ENCODE data around the gene PI16.

The PI16 gene

GRCh38 chr6:37004044-37004980, 49.8 kb downstream of the PI16 start:
- H3K27me3 Mint-ChIP-seq (ENCODE audit: low read depth): no peaks in the 10 kb centered on the region
- H3K36me3 Mint-ChIP-seq (ENCODE audit: low read depth): no peaks in the 10 kb centered on the region
- H3K9me3 Mint-ChIP-seq: no peaks in the 10 kb centered on the region
- peak overlapping the region; percentile 11 to 66 (median 51) for H3K27ac Mint-ChIP-seq
- H3K4me1 Mint-ChIP-seq: peaks cover 10% of the 10 kb centered on the region
- no peak for TF ChIP-seq CTCF (IDR thresholded peaks at IDR 0.05; ENCODE audit: unreplicated experiment in 3 of 3)
- no peak overlapping the region for H3K4me3 Mint-ChIP-seq

GRCh38 chr6:37005061-37005810, 50.7 kb downstream of the PI16 start, which contains the start of gene FGD2:
TSS of gene FGD2 (plus strand) at chr6:37005655. CDS start at chr6:37005818, 163 bp downstream.
- H3K27ac Mint-ChIP-seq: no peak within 1 kb of the TSS
- H3K27me3 Mint-ChIP-seq (ENCODE audit: low read depth): no peaks in the 10 kb centered on the region
- peaks cover under 1% of the 10 kb centered on the region for H3K4me1 Mint-ChIP-seq
- no peak within 1 kb of the TSS for H3K4me3 Mint-ChIP-seq
- no peaks in the 10 kb centered on the region for H3K36me3 Mint-ChIP-seq (ENCODE audit: low read depth)
- no peak for TF ChIP-seq CTCF (IDR thresholded peaks at IDR 0.05; ENCODE audit: unreplicated experiment in 3 of 3)
- no peaks in the 10 kb centered on the region for H3K9me3 Mint-ChIP-seq

GRCh38 chr6:37005827-37006567, 51.5 kb downstream of the PI16 start:
- Mint-ChIP-seq H3K4me1 (no peaks in the 10 kb centered on the region), H3K4me3 (no peak overlapping the region), H3K27me3 (ENCODE audit: low read depth) (no peaks in the 10 kb centered on the region), H3K27ac (no peak overlapping the region), H3K9me3 (no peaks in the 10 kb centered on the region), H3K36me3 (ENCODE audit: low read depth) (no peaks in the 10 kb centered on the region)
- TF ChIP-seq CTCF (IDR thresholded peaks at IDR 0.05; ENCODE audit: unreplicated experiment in 3 of 3): no peak

- Mint-ChIP-seq H3K36me3 (ENCODE audit: low read depth) (no peaks in the 10 kb centered on the region), H3K27me3 (ENCODE audit: low read depth) (no peaks in the 10 kb centered on the region), H3K9me3 (no peaks in the 10 kb centered on the region), H3K27ac (no peak overlapping the region), H3K4me3 (no peak overlapping the region), H3K4me1 (no peaks in the 10 kb centered on the region)
- no peak for TF ChIP-seq CTCF (IDR thresholded peaks at IDR 0.05; ENCODE audit: unreplicated experiment in 3 of 3)
These were observed 52.3 kb downstream of the PI16 start for GRCh38 chr6:37006793-37007339.

- no peak for TF ChIP-seq CTCF (IDR thresholded peaks at IDR 0.05; ENCODE audit: unreplicated experiment in 3 of 3)
- Mint-ChIP-seq H3K27ac (no peak overlapping the region), H3K27me3 (ENCODE audit: low read depth) (no peaks in the 10 kb centered on the region), H3K36me3 (ENCODE audit: low read depth) (no peaks in the 10 kb centered on the region), H3K9me3 (no peaks in the 10 kb centered on the region), H3K4me1 (no peaks in the 10 kb centered on the region), H3K4me3 (no peak overlapping the region)
These were observed 53.0 kb downstream of the PI16 start for GRCh38 chr6:37007340-37008043.
